PC-3 (cell line): Measurements from ENCODE around the gene RAB6B.

ENCODE experiments used
- EZH2 ChIP-seq: fragments of 300-600 bp; sonication (generic); IDR thresholded peaks from one replicate; pipeline ENCODE4 v1.6.1; 2017; ENCODE audit warnings: antibody characterized with exemption, mild to moderate bottlenecking, low read length; ENCODE audit not compliant: unreplicated experiment
- TF ChIP-seq, protein P1 (sequence below): fragments of 300-600 bp; sonication (generic); conservative IDR thresholded peaks from 2 replicates; pipeline ENCODE4 v1.5.1; 2017; ENCODE audit warnings: antibody characterized with exemption, low read depth, mild to moderate bottlenecking, low read length

DNA sequence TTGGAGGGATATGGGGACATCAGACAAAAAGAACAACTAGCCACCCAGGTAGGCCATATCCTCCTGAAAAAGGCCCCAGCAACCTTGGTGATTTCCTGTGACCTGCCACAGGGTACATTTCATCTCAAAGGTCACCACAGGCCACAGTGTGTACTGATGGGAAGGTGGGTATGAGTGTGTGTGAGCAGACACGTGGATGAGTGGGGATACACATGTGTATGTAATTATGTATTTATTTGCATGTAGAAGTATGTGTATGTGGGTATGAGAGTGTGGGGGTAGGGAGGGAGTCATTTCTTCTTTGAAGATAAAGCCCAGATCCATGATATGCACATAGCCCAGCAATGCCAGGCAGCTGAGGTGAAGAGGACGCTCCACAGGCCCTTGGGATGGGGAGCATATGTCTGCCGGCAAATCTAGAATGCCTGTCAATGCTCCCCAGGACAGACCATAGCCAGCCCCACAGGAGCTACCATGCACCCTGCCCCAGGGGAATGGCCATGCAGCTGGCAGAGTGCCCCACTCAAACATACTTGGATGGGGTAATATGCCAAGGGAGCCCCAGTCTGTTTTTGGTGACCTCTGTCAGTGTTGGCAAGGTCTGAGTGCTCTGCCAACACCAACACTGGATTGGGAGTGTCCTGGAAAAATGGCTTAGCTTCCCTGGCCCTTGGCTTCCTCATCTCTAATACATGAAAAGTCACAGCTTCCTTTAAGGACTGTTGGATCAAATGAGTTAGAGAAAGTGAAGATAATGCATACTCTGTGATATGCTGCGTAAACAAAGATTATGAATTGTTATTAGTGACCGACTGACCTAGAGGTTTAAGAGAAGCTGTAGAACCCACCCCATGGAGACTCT lies 42.4 kb downstream of the RAB6B start:
- TF ChIP-seq, protein P1, sequence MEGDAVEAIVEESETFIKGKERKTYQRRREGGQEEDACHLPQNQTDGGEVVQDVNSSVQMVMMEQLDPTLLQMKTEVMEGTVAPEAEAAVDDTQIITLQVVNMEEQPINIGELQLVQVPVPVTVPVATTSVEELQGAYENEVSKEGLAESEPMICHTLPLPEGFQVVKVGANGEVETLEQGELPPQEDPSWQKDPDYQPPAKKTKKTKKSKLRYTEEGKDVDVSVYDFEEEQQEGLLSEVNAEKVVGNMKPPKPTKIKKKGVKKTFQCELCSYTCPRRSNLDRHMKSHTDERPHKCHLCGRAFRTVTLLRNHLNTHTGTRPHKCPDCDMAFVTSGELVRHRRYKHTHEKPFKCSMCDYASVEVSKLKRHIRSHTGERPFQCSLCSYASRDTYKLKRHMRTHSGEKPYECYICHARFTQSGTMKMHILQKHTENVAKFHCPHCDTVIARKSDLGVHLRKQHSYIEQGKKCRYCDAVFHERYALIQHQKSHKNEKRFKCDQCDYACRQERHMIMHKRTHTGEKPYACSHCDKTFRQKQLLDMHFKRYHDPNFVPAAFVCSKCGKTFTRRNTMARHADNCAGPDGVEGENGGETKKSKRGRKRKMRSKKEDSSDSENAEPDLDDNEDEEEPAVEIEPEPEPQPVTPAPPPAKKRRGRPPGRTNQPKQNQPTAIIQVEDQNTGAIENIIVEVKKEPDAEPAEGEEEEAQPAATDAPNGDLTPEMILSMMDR, result no peak
- no peak for TF ChIP-seq EZH2
